ENCODE measurements around the gene SIN3B.

SIN3B gene

DNA sequence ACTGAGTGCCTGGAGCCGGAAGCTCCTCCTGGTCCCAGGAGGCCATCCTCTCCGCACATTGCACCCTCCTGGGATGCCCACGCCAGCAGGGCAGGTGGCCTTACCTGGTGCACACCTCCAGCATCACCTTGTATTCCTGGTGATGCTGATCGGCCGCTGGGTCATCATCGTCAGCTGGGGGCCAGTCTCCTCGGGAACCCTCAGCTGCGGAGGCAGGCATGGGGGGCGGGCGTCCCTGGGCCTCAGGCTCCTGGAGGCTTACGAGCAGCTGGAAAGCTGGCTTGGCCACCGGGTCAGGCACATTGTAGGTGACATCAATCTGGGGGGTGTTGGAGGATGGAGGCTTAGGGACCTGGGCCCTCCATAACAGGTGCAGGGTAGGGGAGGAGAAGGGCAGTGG is 73.3 kb downstream of the SIN3B start:
- no peaks in the 10 kb centered on the region for H3K79me2 ChIP-seq
- TF ChIP-seq, protein P1, sequence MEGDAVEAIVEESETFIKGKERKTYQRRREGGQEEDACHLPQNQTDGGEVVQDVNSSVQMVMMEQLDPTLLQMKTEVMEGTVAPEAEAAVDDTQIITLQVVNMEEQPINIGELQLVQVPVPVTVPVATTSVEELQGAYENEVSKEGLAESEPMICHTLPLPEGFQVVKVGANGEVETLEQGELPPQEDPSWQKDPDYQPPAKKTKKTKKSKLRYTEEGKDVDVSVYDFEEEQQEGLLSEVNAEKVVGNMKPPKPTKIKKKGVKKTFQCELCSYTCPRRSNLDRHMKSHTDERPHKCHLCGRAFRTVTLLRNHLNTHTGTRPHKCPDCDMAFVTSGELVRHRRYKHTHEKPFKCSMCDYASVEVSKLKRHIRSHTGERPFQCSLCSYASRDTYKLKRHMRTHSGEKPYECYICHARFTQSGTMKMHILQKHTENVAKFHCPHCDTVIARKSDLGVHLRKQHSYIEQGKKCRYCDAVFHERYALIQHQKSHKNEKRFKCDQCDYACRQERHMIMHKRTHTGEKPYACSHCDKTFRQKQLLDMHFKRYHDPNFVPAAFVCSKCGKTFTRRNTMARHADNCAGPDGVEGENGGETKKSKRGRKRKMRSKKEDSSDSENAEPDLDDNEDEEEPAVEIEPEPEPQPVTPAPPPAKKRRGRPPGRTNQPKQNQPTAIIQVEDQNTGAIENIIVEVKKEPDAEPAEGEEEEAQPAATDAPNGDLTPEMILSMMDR (IDR thresholded peaks at IDR 0.05), result no peak
- no peak overlapping the region for H3K4me2 ChIP-seq (ENCODE audit: low read length)
- H3K9me3 ChIP-seq (ENCODE audit: control insufficient read depth, low read length), result no peaks in the 10 kb centered on the region
- no peaks in the 10 kb centered on the region for H3K4me1 ChIP-seq
- no peak overlapping the region for H3K27ac ChIP-seq
- no peak overlapping the region for H3K9ac ChIP-seq
- H3K27me3 ChIP-seq (ENCODE audit: control insufficient read depth, insufficient read depth, low read length), result no peaks in the 10 kb centered on the region
- H2AFZ ChIP-seq, result no peak overlapping the region
- H3K4me3 ChIP-seq (ENCODE audit: low read depth, low read length), result no peak overlapping the region
- no peaks in the 10 kb centered on the region for H3K36me3 ChIP-seq (ENCODE audit: control insufficient read depth, insufficient read depth, low read length)

- H3K4me2 ChIP-seq (ENCODE audit: low read length), result no peak overlapping the region
- H3K27ac ChIP-seq, result no peak overlapping the region
- no peaks in the 10 kb centered on the region for H3K79me2 ChIP-seq
- no peak overlapping the region for H3K9ac ChIP-seq
- no peaks in the 10 kb centered on the region for H3K36me3 ChIP-seq (ENCODE audit: control insufficient read depth, insufficient read depth, low read length)
- no peak overlapping the region for H2AFZ ChIP-seq
- H3K9me3 ChIP-seq (ENCODE audit: control insufficient read depth, low read length), result no peaks in the 10 kb centered on the region
- H3K4me1 ChIP-seq, result no peaks in the 10 kb centered on the region
- no peak overlapping the region for H3K4me3 ChIP-seq (ENCODE audit: low read depth, low read length)
- H3K27me3 ChIP-seq (ENCODE audit: control insufficient read depth, insufficient read depth, low read length), result no peaks in the 10 kb centered on the region
- TF ChIP-seq, protein P1 (IDR thresholded peaks at IDR 0.05), result no peak
These were observed 74.1 kb downstream of the SIN3B start for GRCh38 chr19:16903347-16903746.

DNA sequence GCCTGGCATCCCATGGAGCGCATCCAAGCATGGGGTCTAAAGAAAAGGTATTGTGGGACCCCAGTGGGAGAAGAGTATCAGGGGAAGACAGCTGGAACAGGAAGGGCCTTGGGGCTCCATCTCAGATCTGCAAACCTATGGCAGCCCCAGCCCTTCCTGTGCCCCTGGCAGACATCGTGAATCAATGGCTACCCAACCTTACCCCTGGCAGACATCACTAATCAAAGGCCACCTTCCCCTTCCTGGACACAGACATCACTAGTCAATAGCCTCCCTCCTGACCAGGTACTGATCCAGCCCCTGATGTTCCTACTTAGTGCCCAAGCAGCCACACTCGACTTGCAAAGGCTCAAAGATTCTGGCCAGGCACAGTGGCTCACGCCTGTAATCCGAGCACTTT is 75.4 kb downstream of the SIN3B start:
- H3K79me2 ChIP-seq, result no peaks in the 10 kb centered on the region

GRCh38 chr19:16908759-16909158 is 79.6 kb downstream of the SIN3B start:
- H3K9ac ChIP-seq, result no peak overlapping the region
- H3K27me3 ChIP-seq (ENCODE audit: control insufficient read depth, insufficient read depth, low read length), result no peaks in the 10 kb centered on the region
- H3K4me3 ChIP-seq (ENCODE audit: low read depth, low read length), result no peak overlapping the region
- H2AFZ ChIP-seq, result no peak overlapping the region
- H3K4me1 ChIP-seq, result no peaks in the 10 kb centered on the region
- no peak overlapping the region for H3K4me2 ChIP-seq (ENCODE audit: low read length)
- no peaks in the 10 kb centered on the region for H3K79me2 ChIP-seq
- H3K36me3 ChIP-seq (ENCODE audit: control insufficient read depth, insufficient read depth, low read length), result no peaks in the 10 kb centered on the region
- no peaks in the 10 kb centered on the region for H3K9me3 ChIP-seq (ENCODE audit: control insufficient read depth, low read length)
- TF ChIP-seq, protein P1 (IDR thresholded peaks at IDR 0.05), result no peak
- no peak overlapping the region for H3K27ac ChIP-seq

More for the DNA sequence above, 75.4 kb downstream of the SIN3B start:
- TF ChIP-seq, protein P1 (IDR thresholded peaks at IDR 0.05), result no peak
- Histone ChIP-seq H3K4me2 (ENCODE audit: low read length) (no peak overlapping the region), H3K9ac (no peak overlapping the region), H3K36me3 (ENCODE audit: control insufficient read depth, insufficient read depth, low read length) (no peaks in the 10 kb centered on the region), H3K4me1 (no peaks in the 10 kb centered on the region), H3K9me3 (ENCODE audit: control insufficient read depth, low read length) (no peaks in the 10 kb centered on the region), H3K27me3 (ENCODE audit: control insufficient read depth, insufficient read depth, low read length) (no peaks in the 10 kb centered on the region), H3K27ac (no peak overlapping the region), H3K4me3 (ENCODE audit: low read depth, low read length) (no peak overlapping the region), H2AFZ (no peak overlapping the region)

GRCh38 chr19:16911046-16911445 is 81.8 kb downstream of the SIN3B start:
- Histone ChIP-seq H3K27me3 (ENCODE audit: control insufficient read depth, insufficient read depth, low read length) (no peaks in the 10 kb centered on the region), H3K36me3 (ENCODE audit: control insufficient read depth, insufficient read depth, low read length) (no peaks in the 10 kb centered on the region), H3K27ac (no peak overlapping the region), H3K4me1 (no peaks in the 10 kb centered on the region), H3K79me2 (no peaks in the 10 kb centered on the region), H3K9me3 (ENCODE audit: control insufficient read depth, low read length) (no peaks in the 10 kb centered on the region), H3K4me2 (ENCODE audit: low read length) (no peak overlapping the region), H2AFZ (no peak overlapping the region), H3K9ac (no peak overlapping the region), H3K4me3 (ENCODE audit: low read depth, low read length) (no peak overlapping the region)
- TF ChIP-seq, protein P1 (IDR thresholded peaks at IDR 0.05), result no peak

Data from parathyroid adenoma (tissue), 2 donors.